ENCODE results near the gene CYP2D6.
"Not testable (repeated sequence)": the region's sequence is repeated elsewhere in the genome, so short reads cannot be mapped to it uniquely, and the experiment has no call there.

GRCh38 chr22:42140153-42140552 lies 9.5 kb upstream of the CYP2D6 start:
- not testable (repeated sequence) for TF ChIP-seq CTCF (IDR thresholded peaks at IDR 0.05; ENCODE audit: low read depth, low read length, missing input control); JUND (IDR thresholded peaks at IDR 0.05)
